GM12872 (cell line): ENCODE data around the gene PIN1.

Source experiments
- TF ChIP-seq, protein P1 (sequence below): IDR thresholded peaks from 3 replicates; pipeline ENCODE4 v1.5.1; 2011; ENCODE audit warnings: low read depth, mild to moderate bottlenecking, low read length, moderate library complexity; ENCODE audit not compliant: insufficient read depth

PIN1 gene

GRCh38 chr19:9856609-9857008, 21.5 kb downstream of the PIN1 start:
- TF ChIP-seq, protein P1, sequence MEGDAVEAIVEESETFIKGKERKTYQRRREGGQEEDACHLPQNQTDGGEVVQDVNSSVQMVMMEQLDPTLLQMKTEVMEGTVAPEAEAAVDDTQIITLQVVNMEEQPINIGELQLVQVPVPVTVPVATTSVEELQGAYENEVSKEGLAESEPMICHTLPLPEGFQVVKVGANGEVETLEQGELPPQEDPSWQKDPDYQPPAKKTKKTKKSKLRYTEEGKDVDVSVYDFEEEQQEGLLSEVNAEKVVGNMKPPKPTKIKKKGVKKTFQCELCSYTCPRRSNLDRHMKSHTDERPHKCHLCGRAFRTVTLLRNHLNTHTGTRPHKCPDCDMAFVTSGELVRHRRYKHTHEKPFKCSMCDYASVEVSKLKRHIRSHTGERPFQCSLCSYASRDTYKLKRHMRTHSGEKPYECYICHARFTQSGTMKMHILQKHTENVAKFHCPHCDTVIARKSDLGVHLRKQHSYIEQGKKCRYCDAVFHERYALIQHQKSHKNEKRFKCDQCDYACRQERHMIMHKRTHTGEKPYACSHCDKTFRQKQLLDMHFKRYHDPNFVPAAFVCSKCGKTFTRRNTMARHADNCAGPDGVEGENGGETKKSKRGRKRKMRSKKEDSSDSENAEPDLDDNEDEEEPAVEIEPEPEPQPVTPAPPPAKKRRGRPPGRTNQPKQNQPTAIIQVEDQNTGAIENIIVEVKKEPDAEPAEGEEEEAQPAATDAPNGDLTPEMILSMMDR, result no peak

DNA sequence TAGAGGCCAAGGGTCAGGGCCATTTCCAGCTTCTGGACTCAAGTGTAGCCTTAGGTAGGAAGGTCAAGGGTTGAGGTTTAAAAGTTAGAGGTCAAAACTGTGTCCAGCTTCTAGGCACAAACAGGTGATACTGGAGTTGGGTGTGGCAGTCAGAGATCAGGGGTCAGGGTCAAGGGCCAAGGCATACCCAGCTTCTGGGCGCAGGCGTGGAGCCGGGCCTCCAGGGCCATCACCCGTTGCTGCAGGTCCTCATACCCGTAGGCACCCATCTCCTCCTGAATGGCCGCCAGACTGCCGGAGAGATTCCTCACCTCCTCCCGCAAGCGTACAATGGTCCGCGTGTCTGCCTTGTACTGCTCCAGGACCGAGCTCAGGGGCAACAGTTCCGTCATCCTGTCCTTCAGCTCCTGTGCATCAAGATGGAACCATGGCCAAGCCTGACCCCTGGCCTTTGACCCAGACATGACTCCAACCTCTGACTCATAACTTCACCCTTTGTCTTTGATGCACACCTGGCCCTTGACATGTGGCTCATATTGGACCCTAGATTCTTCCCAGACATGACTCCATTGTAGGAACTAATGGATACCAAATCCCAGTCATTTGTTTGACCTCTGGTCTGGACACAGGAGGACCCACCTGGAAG, 22.1 kb downstream of the PIN1 start:
- TF ChIP-seq, protein P1, result no peak

DNA sequence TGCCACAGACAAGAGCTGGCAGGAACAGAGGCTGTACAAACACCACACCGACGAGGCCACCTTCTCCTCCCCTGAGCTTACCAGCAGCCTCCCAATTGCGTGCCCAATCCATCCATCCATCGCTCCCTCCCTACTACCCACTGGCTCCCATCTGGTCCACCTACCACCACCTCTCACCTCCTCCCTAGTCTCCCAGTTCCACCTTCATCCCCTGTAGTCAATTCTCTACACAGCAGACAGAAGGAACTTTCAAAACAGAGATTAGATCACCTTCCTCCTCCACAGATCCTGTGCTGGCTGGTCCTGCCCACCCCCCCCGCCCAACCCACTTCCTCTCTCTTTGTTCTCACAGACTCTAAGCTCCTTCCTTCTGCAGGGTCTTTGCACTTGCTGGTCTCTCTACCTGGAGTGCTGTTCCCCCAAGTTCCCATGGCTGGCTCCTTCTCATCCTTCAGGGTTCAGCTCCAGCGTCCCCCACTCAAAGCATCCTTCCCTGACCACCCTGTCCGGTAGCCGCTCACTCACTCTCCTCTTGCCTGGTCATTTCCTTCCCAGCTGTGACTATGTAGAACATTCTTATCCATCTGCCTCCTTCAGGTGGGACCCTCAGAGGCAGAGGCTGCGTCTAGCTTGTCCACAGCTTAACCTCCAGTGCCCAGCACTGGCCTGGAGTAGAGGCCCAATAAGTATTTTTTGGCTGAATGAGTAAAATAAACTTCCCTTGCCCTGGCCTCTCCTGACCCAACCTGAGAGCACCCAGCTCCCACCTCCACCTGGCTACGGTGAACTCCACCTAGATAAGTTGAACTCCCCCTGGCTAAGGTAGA, 23.0 kb downstream of the PIN1 start:
- TF ChIP-seq, protein P1, result no peak

GRCh38 chr19:9858766-9859165, 23.6 kb downstream of the PIN1 start:
- TF ChIP-seq, protein P1, result no peak

GRCh38 chr19:9860407-9860806, 25.3 kb downstream of the PIN1 start:
- TF ChIP-seq, protein P1, result no peak

DNA sequence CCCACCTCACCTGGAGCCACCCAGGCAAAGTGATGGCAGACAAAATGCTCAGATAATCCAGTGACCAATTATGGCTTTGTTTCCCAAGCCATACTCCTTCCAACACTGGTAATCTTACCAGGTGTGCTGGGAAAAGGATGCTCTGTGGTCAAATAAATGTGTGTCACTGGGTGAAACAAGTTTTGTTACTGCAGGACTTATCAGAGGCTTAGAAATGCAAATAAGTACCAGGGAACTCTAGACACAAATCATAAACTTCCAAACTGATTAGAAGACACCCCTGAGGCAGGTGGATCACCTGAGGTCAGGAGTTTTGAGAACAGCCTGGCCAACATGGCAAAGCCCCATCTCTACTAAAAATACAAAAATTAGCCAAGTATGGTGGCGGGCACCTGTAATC, 26.4 kb downstream of the PIN1 start:
- TF ChIP-seq, protein P1, result no peak

DNA sequence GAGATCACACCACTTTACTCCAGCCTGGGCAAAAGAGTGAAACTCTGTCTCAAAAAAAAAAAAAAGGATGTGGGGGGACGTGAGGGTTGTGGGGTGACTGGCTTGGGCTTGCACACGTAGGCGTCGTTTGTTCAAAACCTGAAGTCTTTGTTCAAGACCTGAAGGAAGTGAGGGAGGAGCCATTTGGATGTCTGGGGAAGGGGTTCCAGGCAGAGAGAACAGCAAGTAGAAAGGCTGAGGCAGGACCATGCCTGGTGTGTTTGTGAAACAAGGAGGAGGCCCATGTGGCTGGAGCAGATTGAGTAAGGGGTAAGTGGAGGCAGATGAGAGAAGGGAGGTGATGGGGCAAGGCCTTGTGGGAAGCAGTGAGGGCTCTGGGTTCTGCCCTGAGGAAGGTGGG, 27.8 kb downstream of the PIN1 start:
- TF ChIP-seq, protein P1, result no peak
